ENCODE results near the gene PPHLN1.

PPHLN1 gene

GRCh38 chr12:42484996-42485395 lies 159.0 kb downstream of the PPHLN1 start:
- no peak for DNase-seq

- DNase-seq = no peak
These were observed 159.9 kb downstream of the PPHLN1 start for GRCh38 chr12:42485823-42486222.

GRCh38 chr12:42486407-42486806 lies 160.4 kb downstream of the PPHLN1 start:
- no peak for DNase-seq

- DNase-seq = no peak
These were observed 164.4 kb downstream of the PPHLN1 start for GRCh38 chr12:42490261-42490842.
